WTC11 (cell line): ENCODE measurements around the gene COPB1. TPM values are rescaled to one million over a fixed set of nuclear protein-coding genes. Genes with fewer than 3 reads are reported as not detected.

Source experiments
- CBFB ChIP-seq: sonication (generic); formaldehyde crosslinking; IDR thresholded peaks from 2 replicates; pipeline ENCODE4 v1.8.1; 2022; ENCODE audit warnings: mild to moderate bottlenecking, low read depth, missing genetic modification reagents
- IRF2 ChIP-seq: sonication (generic); formaldehyde crosslinking; IDR thresholded peaks from 2 replicates; pipeline ENCODE4 v1.8.0; 2022; ENCODE audit warnings: low read depth, missing genetic modification reagents, borderline replicate concordance
- MYBL2 ChIP-seq: sonication (generic); formaldehyde crosslinking; IDR thresholded peaks from 2 replicates; pipeline ENCODE4 v1.8.1; 2023; ENCODE audit warnings: mild to moderate bottlenecking, moderate library complexity, missing genetic modification reagents
- TCF7 ChIP-seq: sonication (generic); formaldehyde crosslinking; IDR thresholded peaks from 2 replicates; pipeline ENCODE4 v1.8.0; 2022; ENCODE audit warnings: mild to moderate bottlenecking, low read depth, missing genetic modification reagents, moderate library complexity
- total RNA-seq: library from RNA; stranded (reverse); gene quantifications from 3 replicates; pipeline ENCODE4 v1.2.3, GENCODE V29; 2021
- TF ChIP-seq, protein P1 (sequence below): sonication (generic); formaldehyde crosslinking; IDR thresholded peaks from 2 replicates; pipeline ENCODE4 v1.8.1; 2023; ENCODE audit warnings: mild to moderate bottlenecking, moderate library complexity, missing genetic modification reagents

COPB1 gene
- total RNA-seq, 1 experiment from 2014 or later, result 76.3 TPM

DNA sequence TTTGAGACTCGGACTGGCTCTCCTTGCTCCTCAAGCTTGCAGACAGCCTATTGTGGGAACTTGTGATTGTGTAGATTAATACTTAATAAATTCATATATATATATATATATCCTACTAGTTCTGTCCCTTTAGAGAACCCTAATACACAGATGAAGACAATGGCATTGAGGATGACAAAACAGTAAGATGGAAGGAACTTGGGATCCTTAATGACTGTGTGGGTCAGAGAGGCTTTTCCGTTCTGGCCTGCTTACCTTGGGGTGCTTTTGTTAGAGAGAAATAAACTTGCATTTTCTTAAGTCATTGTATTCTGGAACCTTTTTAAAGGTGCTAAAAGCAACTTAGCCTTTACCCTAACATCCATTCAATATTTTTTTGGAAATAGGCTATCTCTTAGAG is 91.0 kb downstream of the COPB1 start (continued):
- TF ChIP-seq IRF2 (no peak), CBFB (no peak), TCF7 (CRISPR knock-in tag) (no peak), MYBL2 (CRISPR knock-in tag) (no peak)
- TF ChIP-seq, protein P1, sequence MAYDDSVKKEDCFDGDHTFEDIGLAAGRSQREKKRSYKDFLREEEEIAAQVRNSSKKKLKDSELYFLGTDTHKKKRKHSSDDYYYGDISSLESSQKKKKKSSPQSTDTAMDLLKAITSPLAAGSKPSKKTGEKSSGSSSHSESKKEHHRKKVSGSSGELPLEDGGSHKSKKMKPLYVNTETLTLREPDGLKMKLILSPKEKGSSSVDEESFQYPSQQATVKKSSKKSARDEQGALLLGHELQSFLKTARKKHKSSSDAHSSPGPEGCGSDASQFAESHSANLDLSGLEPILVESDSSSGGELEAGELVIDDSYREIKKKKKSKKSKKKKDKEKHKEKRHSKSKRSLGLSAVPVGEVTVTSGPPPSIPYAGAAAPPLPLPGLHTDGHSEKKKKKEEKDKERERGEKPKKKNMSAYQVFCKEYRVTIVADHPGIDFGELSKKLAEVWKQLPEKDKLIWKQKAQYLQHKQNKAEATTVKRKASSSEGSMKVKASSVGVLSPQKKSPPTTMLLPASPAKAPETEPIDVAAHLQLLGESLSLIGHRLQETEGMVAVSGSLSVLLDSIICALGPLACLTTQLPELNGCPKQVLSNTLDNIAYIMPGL (CRISPR knock-in tag), result no peak

Other genes with a start within 250 kb of the COPB1 start
- gene RRAS2, start 140.6 kb downstream of the COPB1 start, total RNA-seq, result 161 to 164 TPM (median 164 TPM) in 3 replicates
- 139 to 143 TPM (median 140 TPM) in 3 replicates for gene PSMA1, start 20.6 kb upstream of the COPB1 start, total RNA-seq
- 9.4 to 9.6 TPM (median 9.5 TPM) in 3 replicates for gene PDE3B, start 144.0 kb upstream of the COPB1 start, total RNA-seq